ENCODE results near the gene CPS1. TPM values are rescaled to one million over a fixed set of nuclear protein-coding genes. Genes with fewer than 3 reads are reported as not detected.

Gene CPS1
- total RNA-seq, 1 donor from 2014 or later, result 31.5 TPM

DNA sequence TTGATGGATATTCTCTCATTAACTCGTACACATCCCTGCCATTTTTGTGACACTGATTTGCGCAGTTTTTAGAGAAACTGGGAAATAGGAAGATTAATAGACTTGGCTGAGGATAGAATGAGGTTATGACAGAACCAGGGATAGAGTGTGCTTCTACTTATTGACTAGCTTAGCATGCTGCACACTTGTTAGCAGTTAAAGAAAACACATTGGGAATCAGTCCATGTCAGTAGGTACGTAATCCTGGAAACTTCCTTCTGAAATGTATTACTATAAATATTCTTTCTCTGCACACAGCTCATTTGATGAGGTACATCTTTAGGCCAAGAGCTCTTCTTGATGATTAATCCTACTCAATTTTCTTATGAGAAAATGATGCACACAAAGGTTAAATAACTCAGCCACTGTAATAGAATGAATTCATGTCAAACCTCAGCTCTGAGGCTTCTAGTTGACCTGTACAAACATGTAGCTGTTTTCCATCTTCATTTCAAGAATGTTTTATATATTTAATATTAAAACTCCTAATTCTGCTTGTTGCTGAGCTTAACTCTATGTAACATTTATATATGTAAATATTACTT lies 12.3 kb upstream of the CPS1 start:
- H3K4me3 Mint-ChIP-seq (ENCODE audit: unreplicated experiment), result no peak overlapping the region
- no peak for DNase-seq (ENCODE audit: low spot score)
- H3K9me3 Mint-ChIP-seq (ENCODE audit: unreplicated experiment), result no peaks in the 10 kb centered on the region
- H3K27me3 Mint-ChIP-seq (ENCODE audit: unreplicated experiment), result peaks cover 1% of the 10 kb centered on the region
- H3K4me1 Mint-ChIP-seq (ENCODE audit: unreplicated experiment), result no peaks in the 10 kb centered on the region
- H3K36me3 Mint-ChIP-seq (ENCODE audit: low read depth, unreplicated experiment), result no peaks in the 10 kb centered on the region
- H3K27ac Mint-ChIP-seq (ENCODE audit: unreplicated experiment), result no peak overlapping the region
- no peak for TF ChIP-seq CTCF (IDR thresholded peaks at IDR 0.05; ENCODE audit: unreplicated experiment)

GRCh38 chr2:210544831-210545230 lies 11.6 kb upstream of the CPS1 start:
- Mint-ChIP-seq H3K27me3 (ENCODE audit: unreplicated experiment) (peaks cover 1% of the 10 kb centered on the region), H3K36me3 (ENCODE audit: low read depth, unreplicated experiment) (no peaks in the 10 kb centered on the region), H3K4me3 (ENCODE audit: unreplicated experiment) (no peak overlapping the region), H3K4me1 (ENCODE audit: unreplicated experiment) (no peaks in the 10 kb centered on the region), H3K9me3 (ENCODE audit: unreplicated experiment) (no peaks in the 10 kb centered on the region), H3K27ac (ENCODE audit: unreplicated experiment) (no peak overlapping the region)
- no peak for DNase-seq (ENCODE audit: low spot score)
- no peak for TF ChIP-seq CTCF (IDR thresholded peaks at IDR 0.05; ENCODE audit: unreplicated experiment)

DNA sequence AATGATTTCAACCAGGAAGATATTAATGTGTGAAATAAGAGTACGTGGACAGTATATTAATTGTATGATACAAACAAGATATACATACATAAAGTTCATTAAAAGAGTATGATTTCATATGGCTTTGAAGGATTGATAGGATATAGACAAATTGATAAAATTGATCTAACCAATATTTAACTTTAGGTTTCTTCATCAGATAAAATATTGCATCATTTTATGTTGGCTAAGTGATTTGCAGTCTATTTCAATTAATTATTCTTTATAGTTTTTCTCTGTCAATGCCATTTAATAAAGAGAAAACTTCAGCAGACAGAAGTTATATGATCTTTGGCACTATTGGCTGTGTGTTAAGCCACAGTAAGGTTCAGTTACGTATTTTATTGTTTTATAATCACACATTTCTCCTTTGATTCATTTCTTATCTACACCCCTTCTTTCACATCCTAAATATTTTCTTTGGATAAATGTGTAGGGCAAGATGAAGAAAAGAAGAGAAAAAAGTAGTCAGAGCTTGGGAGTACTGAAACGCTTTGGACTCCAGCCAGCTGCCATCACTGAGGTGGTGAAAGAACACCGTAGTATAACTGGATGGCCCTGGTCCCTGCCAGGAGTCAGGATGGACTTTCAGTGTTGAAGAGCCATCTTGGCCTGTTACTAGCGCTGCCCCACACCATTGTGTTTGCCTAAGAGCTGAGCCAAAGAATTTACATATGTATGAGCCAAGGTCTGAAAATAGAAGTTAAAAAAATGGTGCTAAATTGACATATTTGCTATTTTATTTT lies 9.8 kb upstream of the CPS1 start:
- no peaks in the 10 kb centered on the region for H3K4me1 Mint-ChIP-seq (ENCODE audit: unreplicated experiment)
- H3K9me3 Mint-ChIP-seq (ENCODE audit: unreplicated experiment), result no peaks in the 10 kb centered on the region
- peaks cover 1% of the 10 kb centered on the region for H3K27me3 Mint-ChIP-seq (ENCODE audit: unreplicated experiment)
- no peak for TF ChIP-seq CTCF (IDR thresholded peaks at IDR 0.05; ENCODE audit: unreplicated experiment)
- H3K27ac Mint-ChIP-seq (ENCODE audit: unreplicated experiment), result no peak overlapping the region
- no peak for DNase-seq (ENCODE audit: low spot score)
- H3K36me3 Mint-ChIP-seq (ENCODE audit: low read depth, unreplicated experiment), result no peaks in the 10 kb centered on the region
- H3K4me3 Mint-ChIP-seq (ENCODE audit: unreplicated experiment), result no peak overlapping the region

GRCh38 chr2:210548031-210548430 lies 8.4 kb upstream of the CPS1 start:
- H3K27ac Mint-ChIP-seq (ENCODE audit: unreplicated experiment), result no peak overlapping the region
- H3K4me3 Mint-ChIP-seq (ENCODE audit: unreplicated experiment), result no peak overlapping the region
- peaks cover 1% of the 10 kb centered on the region for H3K27me3 Mint-ChIP-seq (ENCODE audit: unreplicated experiment)

More at GRCh38 chr2:210548031-210548430, 8.4 kb upstream of the CPS1 start:
- no peak for TF ChIP-seq CTCF (IDR thresholded peaks at IDR 0.05; ENCODE audit: unreplicated experiment)
- H3K4me1 Mint-ChIP-seq (ENCODE audit: unreplicated experiment), result no peaks in the 10 kb centered on the region
- H3K9me3 Mint-ChIP-seq (ENCODE audit: unreplicated experiment), result no peaks in the 10 kb centered on the region
- H3K36me3 Mint-ChIP-seq (ENCODE audit: low read depth, unreplicated experiment), result no peaks in the 10 kb centered on the region
- DNase-seq (ENCODE audit: low spot score), result no peak
